HEK293T (cell line): ENCODE data around the gene TCFL5.

Experiments used
- BHLHE40 ChIP-seq: fragments of 450-650 bp; IDR thresholded peaks from 2 replicates; pipeline ENCODE4 v1.6.1; 2016; ENCODE audit warnings: mild to moderate bottlenecking, moderate library complexity, borderline replicate concordance
- CTBP1 ChIP-seq: fragments of 450-650 bp; IDR thresholded peaks from 2 replicates; pipeline ENCODE4 v1.6.1; 2016; ENCODE audit warnings: borderline replicate concordance
- ELF4 ChIP-seq: fragments of 450-650 bp; IDR thresholded peaks from 2 replicates; pipeline ENCODE4 v1.6.1; 2017; ENCODE audit warnings: antibody characterized with exemption
- FOXA1 ChIP-seq: fragments of 450-650 bp; IDR thresholded peaks from 2 replicates; pipeline ENCODE4 v1.6.1; 2016; ENCODE audit warnings: mild to moderate bottlenecking
- FOXK2 ChIP-seq: fragments of 450-650 bp; IDR thresholded peaks from 2 replicates; pipeline ENCODE4 v1.6.1; 2016; ENCODE audit warnings: mild to moderate bottlenecking
- L3MBTL2 ChIP-seq: fragments of 450-650 bp; conservative IDR thresholded peaks from 2 replicates; pipeline ENCODE4 v1.6.1; 2016; ENCODE audit warnings: mild to moderate bottlenecking
- LEF1 ChIP-seq: fragments of 450-650 bp; IDR thresholded peaks from 2 replicates; pipeline ENCODE4 v1.6.1; 2017; ENCODE audit warnings: mild to moderate bottlenecking, borderline replicate concordance
- SP1 ChIP-seq: fragments of 450-650 bp; IDR thresholded peaks from 2 replicates; pipeline ENCODE4 v1.6.1; 2017
- SUZ12 ChIP-seq: fragments of 450-650 bp; IDR thresholded peaks from 2 replicates; pipeline ENCODE4 v1.6.1; 2016; ENCODE audit warnings: mild to moderate bottlenecking
- ZNF384 ChIP-seq: fragments of 450-650 bp; IDR thresholded peaks from 2 replicates; pipeline ENCODE4 v1.6.1; 2016

GRCh38 chr20:62828051-62828450 is 33.6 kb downstream of the TCFL5 start:
- TF ChIP-seq SUZ12 (no peak), FOXA1 (no peak), L3MBTL2 (no peak), FOXK2 (no peak), LEF1 (no peak), ELF4 (no peak), ZNF384 (no peak), SP1 (no peak), BHLHE40 (no peak), CTBP1 (no peak)
